OCI-LY7 (cell line): ENCODE results near the gene RNF167. TPM values are rescaled to one million over a fixed set of nuclear protein-coding genes. Genes with fewer than 3 reads are reported as not detected.

Experiments used
- BruUV-seq: library from RNA; stranded (reverse); fragments of 400-500 nt; replicated peaks from 2 replicates; lab custom pipeline; 2021; lab: Mats Ljungman, UMichigan
- CTCF ChIA-PET: fragments of 300-600 bp; sonication (Branson Sonifier 250); formaldehyde crosslinking; loops from one replicate; lab custom pipeline; 2022; ENCODE audit warnings: antibody characterized with exemption; ENCODE audit not compliant: unreplicated experiment; lab: Charles Lee
- POLR2A ChIA-PET: fragments of 300-600 bp; sonication (Branson Sonifier 250); formaldehyde crosslinking; loops from one replicate; lab custom pipeline; 2022; ENCODE audit warnings: antibody characterized with exemption; lab: Charles Lee
- DNase-seq: peaks from one replicate; pipeline ENCODE4 v3.0.0-alpha.2; 2015; ENCODE audit warnings: low spot score
- H2AFZ ChIP-seq: fragments of 200-600 bp; sonication (generic), shearing (Covaris generic); 2 replicates; pipeline ENCODE4 v1.6.1; 2014; ENCODE audit warnings: mild to moderate bottlenecking, antibody characterized with exemption, low read length, moderate library complexity
- H3K27ac ChIP-seq: fragments of 200-600 bp; sonication (generic); 2 replicates; pipeline ENCODE4 v1.5.1; 2014; ENCODE audit warnings: mixed run types, low read depth, mild to moderate bottlenecking, moderate library complexity, low read length, inconsistent platforms; ENCODE audit not compliant: poor library complexity, severe bottlenecking
- H3K36me3 ChIP-seq: fragments of 200-600 bp; sonication (generic); 2 replicates; pipeline ENCODE4 v1.6.1; 2014; ENCODE audit warnings: mild to moderate bottlenecking, antibody characterized with exemption, low read length, moderate library complexity, mixed read lengths; ENCODE audit not compliant: insufficient read depth
- H3K4me1 ChIP-seq: fragments of 200-600 bp; sonication (generic); 2 replicates; pipeline ENCODE4 v1.5.1; 2014; ENCODE audit warnings: mild to moderate bottlenecking, low read length; ENCODE audit not compliant: insufficient read depth, poor library complexity, severe bottlenecking
- H3K4me2 ChIP-seq: fragments of 200-600 bp; sonication (generic); 2 replicates; pipeline ENCODE4 v1.6.1; 2014; ENCODE audit warnings: mild to moderate bottlenecking, low read length
- H3K4me3 ChIP-seq: fragments of 200-600 bp; sonication (generic); 2 replicates; pipeline ENCODE4 v1.5.1; 2014; ENCODE audit warnings: mild to moderate bottlenecking, low read depth, low read length; ENCODE audit not compliant: poor library complexity, severe bottlenecking
- H3K79me2 ChIP-seq: fragments of 200-600 bp; sonication (generic); 2 replicates; pipeline ENCODE4 v1.6.1; 2016; ENCODE audit warnings: low read depth, mild to moderate bottlenecking, low read length, moderate library complexity, mixed read lengths; ENCODE audit not compliant: insufficient read depth
- H3K9me2 ChIP-seq: fragments of 200-600 bp; sonication (generic); 2 replicates; pipeline ENCODE4 v1.6.1; 2016; ENCODE audit warnings: mild to moderate bottlenecking, low read length, mixed read lengths; ENCODE audit not compliant: insufficient read depth
- H3K9me3 ChIP-seq: fragments of 200-600 bp; sonication (generic); 2 replicates; pipeline ENCODE4 v1.6.1; 2014; ENCODE audit warnings: mild to moderate bottlenecking, mixed run types, low read length, mixed read lengths
- H4K20me1 ChIP-seq: fragments of 200-600 bp; sonication (generic); 2 replicates; pipeline ENCODE4 v1.6.1; 2014; ENCODE audit warnings: mild to moderate bottlenecking, antibody characterized with exemption, low read length, moderate library complexity, mixed read lengths; ENCODE audit not compliant: insufficient read depth
- EZH2phosphoT487 ChIP-seq: fragments of 200-600 bp; sonication (generic); IDR thresholded peaks from 2 replicates; pipeline ENCODE4 v1.6.1; 2018; ENCODE audit warnings: low read depth, borderline replicate concordance, mild to moderate bottlenecking, mixed run types, antibody characterized with exemption, low read length, moderate library complexity, mixed read lengths
- intact Hi-C: fragments of 100-400 bp; cut with micrococcal nuclease; formaldehyde crosslinking; loops from one replicate; pipeline ENCODE4 v1.10.0; 2022; ENCODE audit not compliant: unreplicated experiment
- total RNA-seq, 2 experiments: library from RNA; depleted of rRNA in 1 of 2; stranded (reverse); fragments of >200 nt in 1 of 2; shearing (Covaris generic) in 1 of 2; gene quantifications; 2 replicates each; pipeline ENCODE4 v1.2.3, GENCODE V29; 2014 to 2022
- TF ChIP-seq, protein P1 (sequence below): fragments of 200-600 bp; sonication (generic); conservative IDR thresholded peaks from 2 replicates; pipeline ENCODE4 v1.5.1; 2014; ENCODE audit warnings: mild to moderate bottlenecking, antibody characterized with exemption, low read length, moderate library complexity, mixed read lengths

Gene RNF167
- total RNA-seq, 2 experiments from 2014 or later = 46.5 to 124 TPM

DNA sequence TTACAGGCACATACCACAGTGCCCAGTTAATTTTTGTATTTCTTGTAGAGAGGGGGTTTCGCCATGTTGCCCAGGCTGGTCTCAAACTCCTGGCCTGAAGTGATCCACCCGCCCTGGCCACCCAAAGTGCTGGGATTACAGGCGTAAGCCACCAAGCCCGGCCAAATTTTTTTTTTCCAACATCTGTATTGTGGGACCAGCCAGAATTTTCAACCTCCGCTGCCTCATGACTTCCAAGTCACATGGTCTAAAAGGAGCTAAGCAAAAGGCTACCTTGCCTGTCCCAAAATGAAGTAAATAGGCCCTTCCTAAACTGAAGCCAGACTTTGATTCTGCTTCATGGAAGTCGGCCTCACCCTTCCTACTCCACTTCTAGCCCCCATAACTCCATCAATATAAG lies 31.8 kb downstream of the RNF167 start:
- intact Hi-C loops = no loop called here

DNA sequence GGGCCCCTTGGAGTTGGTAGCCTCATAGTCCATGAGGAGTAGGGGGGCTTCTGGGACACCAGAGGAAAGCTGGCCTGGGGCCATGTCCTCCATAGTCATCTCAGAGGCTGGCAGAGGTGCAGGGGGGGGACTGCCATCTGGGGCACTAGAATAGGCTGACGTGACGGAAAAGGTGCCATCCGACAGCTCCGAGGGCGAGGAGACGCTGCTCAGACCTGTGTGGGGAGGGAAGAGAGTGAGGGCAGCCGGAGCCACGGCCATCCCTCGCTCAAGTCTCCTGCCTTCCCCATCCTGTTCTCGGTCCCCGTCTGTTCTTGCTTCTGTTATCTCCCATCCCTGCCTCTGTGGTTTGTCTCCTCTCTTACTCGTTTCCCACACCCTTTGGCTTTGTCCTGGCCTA lies 32.3 kb downstream of the RNF167 start:
- Histone ChIP-seq H2AFZ (no peak overlapping the region), H3K4me3 (no peak overlapping the region), H3K4me2 (no peak overlapping the region), H3K36me3 (peaks cover 32% of the 10 kb centered on the region), H3K9me3 (no peaks in the 10 kb centered on the region), H3K79me2 (peaks cover 8% of the 10 kb centered on the region; the same call in 1 of the 2 replicates), H3K9me2 (no peaks in the 10 kb centered on the region), H3K27ac (no peak overlapping the region), H4K20me1 (no peaks in the 10 kb centered on the region), H3K4me1 (peaks cover 14% of the 10 kb centered on the region)
- POLR2A ChIA-PET = no interaction called here
- no peak for DNase-seq
- CTCF ChIA-PET = no interaction called here
- intact Hi-C loops = no loop called here
- TF ChIP-seq EZH2phosphoT487 = no peak
- TF ChIP-seq, protein P1, sequence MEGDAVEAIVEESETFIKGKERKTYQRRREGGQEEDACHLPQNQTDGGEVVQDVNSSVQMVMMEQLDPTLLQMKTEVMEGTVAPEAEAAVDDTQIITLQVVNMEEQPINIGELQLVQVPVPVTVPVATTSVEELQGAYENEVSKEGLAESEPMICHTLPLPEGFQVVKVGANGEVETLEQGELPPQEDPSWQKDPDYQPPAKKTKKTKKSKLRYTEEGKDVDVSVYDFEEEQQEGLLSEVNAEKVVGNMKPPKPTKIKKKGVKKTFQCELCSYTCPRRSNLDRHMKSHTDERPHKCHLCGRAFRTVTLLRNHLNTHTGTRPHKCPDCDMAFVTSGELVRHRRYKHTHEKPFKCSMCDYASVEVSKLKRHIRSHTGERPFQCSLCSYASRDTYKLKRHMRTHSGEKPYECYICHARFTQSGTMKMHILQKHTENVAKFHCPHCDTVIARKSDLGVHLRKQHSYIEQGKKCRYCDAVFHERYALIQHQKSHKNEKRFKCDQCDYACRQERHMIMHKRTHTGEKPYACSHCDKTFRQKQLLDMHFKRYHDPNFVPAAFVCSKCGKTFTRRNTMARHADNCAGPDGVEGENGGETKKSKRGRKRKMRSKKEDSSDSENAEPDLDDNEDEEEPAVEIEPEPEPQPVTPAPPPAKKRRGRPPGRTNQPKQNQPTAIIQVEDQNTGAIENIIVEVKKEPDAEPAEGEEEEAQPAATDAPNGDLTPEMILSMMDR = no peak
- BruUV-seq = no TSS peak

More for the DNA sequence above, 31.8 kb downstream of the RNF167 start:
- no peaks in the 10 kb centered on the region for H3K9me3 ChIP-seq
- H3K4me3 ChIP-seq = no peak overlapping the region
- no peak overlapping the region for H3K4me2 ChIP-seq
- H4K20me1 ChIP-seq = no peaks in the 10 kb centered on the region
- BruUV-seq = no TSS peak
- POLR2A ChIA-PET = no interaction called here
- no peaks in the 10 kb centered on the region for H3K9me2 ChIP-seq
- peaks cover 14% of the 10 kb centered on the region for H3K4me1 ChIP-seq
- no peak overlapping the region for H2AFZ ChIP-seq
- no peak for DNase-seq
- peaks cover 28% of the 10 kb centered on the region for H3K36me3 ChIP-seq
- CTCF ChIA-PET = no interaction called here
- TF ChIP-seq EZH2phosphoT487 = no peak
- TF ChIP-seq, protein P1 = no peak
- peaks cover 8% of the 10 kb centered on the region; the same call in 1 of the 2 replicates for H3K79me2 ChIP-seq
- H3K27ac ChIP-seq = no peak overlapping the region

- peaks cover 8% of the 10 kb centered on the region; the same call in 1 of the 2 replicates for H3K79me2 ChIP-seq
- H3K4me1 ChIP-seq = peaks cover 14% of the 10 kb centered on the region
- TSS peak; percentile 57 for BruUV-seq
- no peak for DNase-seq
- H3K27ac ChIP-seq = no peak overlapping the region
- H3K4me3 ChIP-seq = no peak overlapping the region
- no peak for TF ChIP-seq EZH2phosphoT487
- TF ChIP-seq, protein P1 = no peak
- ChIA-PET POLR2A (no interaction called here), CTCF (no interaction called here)
- intact Hi-C loops = no loop called here
- H3K9me2 ChIP-seq = no peaks in the 10 kb centered on the region
- no peak overlapping the region for H2AFZ ChIP-seq
- no peaks in the 10 kb centered on the region for H4K20me1 ChIP-seq
- peaks cover 37% of the 10 kb centered on the region for H3K36me3 ChIP-seq
- H3K4me2 ChIP-seq = no peak overlapping the region
- no peaks in the 10 kb centered on the region for H3K9me3 ChIP-seq
Measured at GRCh38 chr17:4972752-4973151, 32.7 kb downstream of the RNF167 start.
